Neural progenitor cell (in vitro differentiated cells): ENCODE data around the gene PGBD5. TPM values are rescaled to one million over a fixed set of nuclear protein-coding genes. Genes with fewer than 3 reads are reported as not detected.

Experiments used
- DNase-seq: peaks from one replicate; pipeline ENCODE4 v3.0.0-alpha.2; 2016; ENCODE audit warnings: low spot score
- H2AFZ ChIP-seq: fragments of 200-600 bp; sonication (generic); replicated peaks from 2 replicates; pipeline ENCODE4 v1.6.1; 2016; ENCODE audit warnings: antibody characterized with exemption
- H3F3A ChIP-seq: fragments of 200-600 bp; sonication (generic); 2 replicates; pipeline ENCODE4 v1.6.1; 2016; ENCODE audit warnings: antibody characterized with exemption, low read depth
- H3K27ac ChIP-seq: fragments of 200-600 bp; sonication (generic); 2 replicates; pipeline ENCODE4 v1.5.1; 2016; ENCODE audit warnings: mild to moderate bottlenecking
- H3K27me3 ChIP-seq: fragments of 200-600 bp; sonication (generic); 2 replicates; pipeline ENCODE4 v1.6.1; 2016; ENCODE audit warnings: mild to moderate bottlenecking, moderate library complexity
- H3K36me3 ChIP-seq: fragments of 200-600 bp; sonication (generic); 2 replicates; pipeline ENCODE4 v1.5.1; 2016
- H3K4me1 ChIP-seq: fragments of 200-600 bp; sonication (generic); 2 replicates; pipeline ENCODE4 v1.6.1; 2016; ENCODE audit warnings: mixed run types
- H3K4me2 ChIP-seq: fragments of 200-600 bp; sonication (generic); 2 replicates; pipeline ENCODE4 v1.6.1; 2016
- H3K4me3 ChIP-seq: fragments of 200-600 bp; sonication (generic); 2 replicates; pipeline ENCODE4 v1.5.1; 2016
- H3K79me2 ChIP-seq: fragments of 200-600 bp; sonication (generic); 2 replicates; pipeline ENCODE4 v1.6.1; 2016; ENCODE audit warnings: low read depth
- H3K9ac ChIP-seq: fragments of 200-600 bp; sonication (generic); 2 replicates; pipeline ENCODE4 v1.6.1; 2016
- H3K9me3 ChIP-seq: fragments of 200-600 bp; sonication (generic); 2 replicates; pipeline ENCODE4 v1.5.1; 2016; ENCODE audit warnings: low read depth
- H4K20me1 ChIP-seq: fragments of 200-600 bp; sonication (generic); 2 replicates; pipeline ENCODE4 v1.6.1; 2016; ENCODE audit warnings: low read depth
- H3K27ac Mint-ChIP-seq: 3 replicates; pipeline ENCODE4 v1.8.0; 2021; ENCODE audit warnings: mixed read lengths
- H3K27me3 Mint-ChIP-seq: 2 replicates; pipeline ENCODE4 v1.8.0; 2022; ENCODE audit warnings: low read depth, mild to moderate bottlenecking, inconsistent platforms, moderate library complexity, mixed read lengths; ENCODE audit not compliant: insufficient read depth
- H3K36me3 Mint-ChIP-seq: 3 replicates; pipeline ENCODE4 v1.8.0; 2021; ENCODE audit warnings: mixed read lengths
- H3K4me1 Mint-ChIP-seq: 3 replicates; pipeline ENCODE4 v1.8.0; 2021; ENCODE audit warnings: mixed read lengths
- H3K4me3 Mint-ChIP-seq: 3 replicates; pipeline ENCODE4 v1.8.0; 2021; ENCODE audit warnings: mild to moderate bottlenecking, moderate library complexity, mixed read lengths
- H3K9me3 Mint-ChIP-seq: 3 replicates; pipeline ENCODE4 v1.8.0; 2020; ENCODE audit warnings: mixed read lengths
- EZH2 ChIP-seq: fragments of 200-600 bp; sonication (generic); IDR thresholded peaks from 2 replicates; pipeline ENCODE4 v1.6.1; 2017; ENCODE audit warnings: antibody characterized with exemption, mild to moderate bottlenecking, moderate library complexity
- EZH2phosphoT487 ChIP-seq: fragments of 200-600 bp; sonication (generic); IDR thresholded peaks from 2 replicates; pipeline ENCODE4 v1.6.1; 2017; ENCODE audit warnings: antibody characterized with exemption
- total RNA-seq: library from RNA; depleted of rRNA; stranded (reverse); fragments of >200 nt; gene quantifications from 2 replicates; pipeline ENCODE4 v1.2.3, GENCODE V29; 2015; ENCODE audit warnings: low replicate concordance
- TF ChIP-seq, protein P1 (sequence below): fragments of 200-600 bp; sonication (generic); IDR thresholded peaks from 2 replicates; pipeline ENCODE4 v1.5.1; 2017; ENCODE audit warnings: antibody characterized with exemption, mild to moderate bottlenecking

PGBD5 gene
- total RNA-seq, 1 donor from 2014 or later = 1.2 TPM

DNA sequence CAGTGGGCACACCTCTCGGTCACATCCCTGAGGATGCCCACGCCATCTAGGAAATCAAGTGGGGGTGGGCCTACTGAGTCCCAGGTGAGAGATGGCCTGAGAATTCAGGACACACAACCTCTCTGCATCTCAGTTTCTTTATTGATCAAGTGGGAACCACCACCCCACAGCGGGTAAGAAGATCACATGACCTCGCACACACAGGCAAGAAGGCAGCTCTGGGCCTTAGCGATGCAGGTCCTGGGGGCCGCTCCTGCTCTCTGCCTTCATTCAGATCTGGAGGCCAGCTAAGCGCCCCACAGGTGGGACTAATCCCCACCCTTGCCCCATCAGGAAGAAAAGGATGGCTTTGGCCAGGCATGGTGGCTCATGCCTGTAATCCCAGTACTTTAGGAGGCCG is 63.2 kb downstream of the PGBD5 start:
- Histone ChIP-seq H3K27ac (no peak overlapping the region), H3K4me3 (no peak overlapping the region)

GRCh38 chr1:230361941-230362340 is 64.2 kb downstream of the PGBD5 start:
- Histone ChIP-seq H3K27ac (no peak overlapping the region), H2AFZ (no peak overlapping the region), H4K20me1 (no peaks in the 10 kb centered on the region), H3K4me1 (no peaks in the 10 kb centered on the region), H3K4me2 (no peak overlapping the region), H3K27me3 (no peaks in the 10 kb centered on the region), H3F3A (no peaks in the 10 kb centered on the region), H3K79me2 (no peaks in the 10 kb centered on the region), H3K36me3 (no peaks in the 10 kb centered on the region), H3K9me3 (no peaks in the 10 kb centered on the region), H3K9ac (no peak overlapping the region), H3K4me3 (no peak overlapping the region)
- H3K36me3 Mint-ChIP-seq = no peaks in the 10 kb centered on the region
- H3K4me1 Mint-ChIP-seq = peaks cover 14% of the 10 kb centered on the region
- H3K4me3 Mint-ChIP-seq = no peak overlapping the region
- TF ChIP-seq, protein P1, sequence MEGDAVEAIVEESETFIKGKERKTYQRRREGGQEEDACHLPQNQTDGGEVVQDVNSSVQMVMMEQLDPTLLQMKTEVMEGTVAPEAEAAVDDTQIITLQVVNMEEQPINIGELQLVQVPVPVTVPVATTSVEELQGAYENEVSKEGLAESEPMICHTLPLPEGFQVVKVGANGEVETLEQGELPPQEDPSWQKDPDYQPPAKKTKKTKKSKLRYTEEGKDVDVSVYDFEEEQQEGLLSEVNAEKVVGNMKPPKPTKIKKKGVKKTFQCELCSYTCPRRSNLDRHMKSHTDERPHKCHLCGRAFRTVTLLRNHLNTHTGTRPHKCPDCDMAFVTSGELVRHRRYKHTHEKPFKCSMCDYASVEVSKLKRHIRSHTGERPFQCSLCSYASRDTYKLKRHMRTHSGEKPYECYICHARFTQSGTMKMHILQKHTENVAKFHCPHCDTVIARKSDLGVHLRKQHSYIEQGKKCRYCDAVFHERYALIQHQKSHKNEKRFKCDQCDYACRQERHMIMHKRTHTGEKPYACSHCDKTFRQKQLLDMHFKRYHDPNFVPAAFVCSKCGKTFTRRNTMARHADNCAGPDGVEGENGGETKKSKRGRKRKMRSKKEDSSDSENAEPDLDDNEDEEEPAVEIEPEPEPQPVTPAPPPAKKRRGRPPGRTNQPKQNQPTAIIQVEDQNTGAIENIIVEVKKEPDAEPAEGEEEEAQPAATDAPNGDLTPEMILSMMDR = no peak
- TF ChIP-seq EZH2 = no peak
- no peak for DNase-seq
- H3K9me3 Mint-ChIP-seq = no peaks in the 10 kb centered on the region
- H3K27me3 Mint-ChIP-seq = peaks cover 5% of the 10 kb centered on the region
- H3K27ac Mint-ChIP-seq = no peak overlapping the region

More for the DNA sequence above, 63.2 kb downstream of the PGBD5 start:
- H3K79me2 ChIP-seq = no peaks in the 10 kb centered on the region
- no peaks in the 10 kb centered on the region for H3K36me3 ChIP-seq
- Mint-ChIP-seq H3K4me1 (peaks cover 14% of the 10 kb centered on the region), H3K4me3 (no peak overlapping the region), H3K27ac (no peak overlapping the region), H3K36me3 (no peaks in the 10 kb centered on the region), H3K27me3 (peaks cover 5% of the 10 kb centered on the region), H3K9me3 (no peaks in the 10 kb centered on the region)
- H3K4me2 ChIP-seq = no peak overlapping the region
- DNase-seq = no peak
- no peaks in the 10 kb centered on the region for H3K9me3 ChIP-seq
- no peaks in the 10 kb centered on the region for H4K20me1 ChIP-seq
- no peak overlapping the region for H2AFZ ChIP-seq
- TF ChIP-seq EZH2phosphoT487 (no peak), EZH2 (no peak)
- TF ChIP-seq, protein P1 = no peak
- H3K9ac ChIP-seq = no peak overlapping the region
- no peaks in the 10 kb centered on the region for H3F3A ChIP-seq
- H3K4me1 ChIP-seq = no peaks in the 10 kb centered on the region
- H3K27me3 ChIP-seq = no peaks in the 10 kb centered on the region

GRCh38 chr1:230359992-230360668 is 66.0 kb downstream of the PGBD5 start:
- no peaks in the 10 kb centered on the region for H3K79me2 ChIP-seq
- no peak overlapping the region for H3K27ac ChIP-seq
- peaks cover 16% of the 10 kb centered on the region for H3K4me1 Mint-ChIP-seq
- no peaks in the 10 kb centered on the region for H3F3A ChIP-seq
- H4K20me1 ChIP-seq = no peaks in the 10 kb centered on the region
- H2AFZ ChIP-seq = no peak overlapping the region
- no peak overlapping the region for H3K4me3 ChIP-seq
- no peaks in the 10 kb centered on the region for H3K9me3 Mint-ChIP-seq
- no peak overlapping the region for H3K9ac ChIP-seq
- no peaks in the 10 kb centered on the region for H3K27me3 ChIP-seq
- peaks cover 5% of the 10 kb centered on the region for H3K27me3 Mint-ChIP-seq
- TF ChIP-seq EZH2 = no peak
- TF ChIP-seq EZH2phosphoT487 = no peak
- TF ChIP-seq, protein P1 = no peak
- H3K36me3 ChIP-seq = no peaks in the 10 kb centered on the region
- H3K4me1 ChIP-seq = no peaks in the 10 kb centered on the region
- no peak for DNase-seq
- H3K27ac Mint-ChIP-seq = no peak overlapping the region
- no peaks in the 10 kb centered on the region for H3K9me3 ChIP-seq
- H3K4me3 Mint-ChIP-seq = no peak overlapping the region
- no peak overlapping the region for H3K4me2 ChIP-seq
- peaks cover 3% of the 10 kb centered on the region for H3K36me3 Mint-ChIP-seq
